GM12891 (cell line): Measurements from ENCODE around the gene SCNN1A.
A peak's percentile ranks its signal among the peaks of the same experiment; 100 is the strongest.

ENCODE experiments used
- DNase-seq: peaks from one replicate; pipeline ENCODE4 v3.0.0; 2011; ENCODE audit warnings: low spot score; ENCODE audit not compliant: insufficient read length
- FAIRE-seq: peaks from 2 replicates; lab custom pipeline; 2011; peaks lifted over from hg19 to GRCh38; lab: Jason Lieb, UNC
- PAX5 ChIP-seq: IDR thresholded peaks from 2 replicates; pipeline ENCODE4 v1.6.1; 2011; ENCODE audit warnings: low read length, moderate library complexity, mild to moderate bottlenecking; ENCODE audit not compliant: insufficient read depth, severe bottlenecking
- POLR2A ChIP-seq: IDR thresholded peaks from 2 replicates; pipeline ENCODE4 v1.6.1; 2011; ENCODE audit warnings: low read depth, low read length, control low read depth
- POLR2AphosphoS5 ChIP-seq: IDR thresholded peaks from 2 replicates; pipeline ENCODE4 v1.6.1; 2011; ENCODE audit warnings: low read depth, low read length, control low read depth
- POU2F2 ChIP-seq: IDR thresholded peaks from 2 replicates; pipeline ENCODE4 v1.6.1; 2011; ENCODE audit warnings: low read depth, mild to moderate bottlenecking, control low read depth, low read length, moderate library complexity
- SPI1 ChIP-seq: IDR thresholded peaks from 2 replicates; pipeline ENCODE4 v1.6.1; 2011; ENCODE audit warnings: low read depth, low read length, control low read depth
- TAF1 ChIP-seq: IDR thresholded peaks from 2 replicates; pipeline ENCODE4 v1.6.1; 2011; ENCODE audit warnings: low read depth, low read length, control low read depth

SCNN1A gene

GRCh38 chr12:6361834-6362233 lies 13.5 kb downstream of the SCNN1A start:
- FAIRE-seq (no peak), DNase-seq (no peak)
- TF ChIP-seq POLR2AphosphoS5 (no peak), TAF1 (no peak), PAX5 (no peak)

DNA sequence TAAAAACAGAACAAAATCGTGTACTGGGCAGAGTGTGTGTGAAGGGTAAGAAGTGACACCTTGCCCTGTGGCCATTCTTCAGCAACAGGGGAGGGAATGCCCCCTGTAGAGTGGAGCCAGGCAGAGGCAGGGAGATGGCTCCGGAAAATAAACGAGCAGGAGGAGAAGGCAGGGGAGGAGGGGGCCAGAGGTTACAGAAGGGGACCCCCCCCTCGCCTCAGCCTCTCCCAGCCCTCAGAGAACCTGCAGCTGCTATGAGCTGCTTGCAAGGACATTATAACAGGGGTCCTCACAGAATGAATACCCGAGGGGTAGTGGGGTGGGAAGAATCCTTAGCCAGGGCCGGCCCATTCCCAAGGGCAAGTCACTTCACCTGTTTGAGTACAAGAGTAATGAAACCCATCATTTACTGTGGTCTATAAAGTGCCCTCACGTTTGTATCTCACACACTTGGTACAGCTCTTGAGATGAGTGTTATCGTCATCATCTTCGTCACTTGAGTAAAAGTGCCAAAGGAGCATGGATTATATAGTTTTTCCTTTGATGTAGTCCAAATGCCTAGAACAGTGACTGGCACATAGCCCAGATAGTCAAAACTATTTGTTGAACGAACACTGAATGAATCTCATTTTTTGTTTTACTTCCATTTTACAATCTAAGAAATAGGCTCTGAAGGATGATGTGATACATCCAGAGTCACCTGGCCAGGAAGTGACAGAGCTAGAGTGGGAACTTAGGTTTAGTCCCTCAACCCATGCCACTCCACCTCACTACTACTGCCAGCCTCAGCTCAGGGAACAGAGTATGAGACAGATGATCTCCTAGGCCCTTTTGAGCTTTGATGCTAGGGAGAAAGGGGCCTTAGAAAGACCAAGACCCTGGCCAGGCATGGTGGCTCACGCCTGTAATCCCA lies 14.5 kb downstream of the SCNN1A start:
- FAIRE-seq (no peak), DNase-seq (no peak)
- TF ChIP-seq POLR2AphosphoS5, result no peak
- no peak for TF ChIP-seq SPI1
- TF ChIP-seq TAF1, result no peak
- TF ChIP-seq POLR2A, result no peak
- TF ChIP-seq PAX5, result no peak

GRCh38 chr12:6360080-6360571 lies 15.2 kb downstream of the SCNN1A start:
- peak; percentile 67 for FAIRE-seq
- no peak for DNase-seq
- no peak for TF ChIP-seq TAF1
- no peak for TF ChIP-seq POLR2A
- no peak for TF ChIP-seq POLR2AphosphoS5
- no peak for TF ChIP-seq SPI1
- TF ChIP-seq PAX5, result no peak
- TF ChIP-seq POU2F2, result no peak

DNA sequence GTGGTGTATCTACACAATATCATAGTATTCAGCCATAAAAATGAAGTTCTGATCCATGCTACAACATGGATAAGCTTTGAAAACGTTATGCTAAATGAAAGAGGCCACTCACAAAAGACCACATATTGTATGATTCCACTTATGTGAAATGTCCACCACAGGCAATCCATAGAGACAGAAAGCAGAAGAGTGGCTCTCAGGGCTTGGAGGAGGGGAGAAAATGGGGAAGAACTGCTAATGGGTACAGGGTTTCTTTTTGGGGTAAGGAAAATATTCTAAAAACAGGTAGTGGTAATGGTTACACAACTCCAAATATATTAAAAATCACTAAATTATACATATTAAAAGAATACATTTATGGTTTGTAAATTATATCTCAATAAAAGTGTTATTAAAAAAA lies 16.5 kb downstream of the SCNN1A start:
- no peak for FAIRE-seq
- no peak for TF ChIP-seq PAX5
- TF ChIP-seq POLR2AphosphoS5, result no peak
- no peak for TF ChIP-seq SPI1
- no peak for TF ChIP-seq TAF1
- no peak for TF ChIP-seq POLR2A
- no peak for TF ChIP-seq POU2F2
- DNase-seq, result no peak

DNA sequence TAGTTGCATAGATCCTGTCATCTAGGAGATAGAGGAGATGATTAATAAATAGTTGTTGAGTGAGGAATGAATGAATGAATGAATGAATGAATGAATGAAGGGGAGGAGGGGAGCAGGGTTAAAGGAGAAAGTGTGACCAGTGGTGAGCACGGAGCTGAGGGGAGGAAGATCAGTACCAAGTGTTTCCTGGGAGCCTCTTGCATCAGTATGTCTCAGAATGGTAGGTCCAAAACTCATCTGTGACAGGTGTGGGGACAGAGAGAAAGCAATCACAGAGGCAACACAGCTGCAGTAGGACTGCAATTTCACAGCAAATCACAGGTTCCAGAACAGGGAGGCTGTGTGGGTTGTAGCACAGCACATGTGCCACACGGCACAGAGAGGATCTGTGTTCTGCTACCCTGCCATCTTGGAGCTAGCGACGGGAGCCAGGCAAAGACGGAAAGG lies 19.0 kb downstream of the SCNN1A start:
- FAIRE-seq (no peak), DNase-seq (no peak)
- TF ChIP-seq POU2F2 (no peak), PAX5 (no peak), TAF1 (no peak), POLR2AphosphoS5 (no peak), POLR2A (no peak), SPI1 (no peak)

- DNase-seq, result no peak
- FAIRE-seq, result no peak
- TF ChIP-seq SPI1 (no peak), POLR2AphosphoS5 (no peak), PAX5 (no peak), POLR2A (no peak), POU2F2 (no peak), TAF1 (no peak)
Measured at GRCh38 chr12:6355491-6356373, 19.6 kb downstream of the SCNN1A start.

GRCh38 chr12:6354495-6355393 lies 20.6 kb downstream of the SCNN1A start:
- no peak for FAIRE-seq
- TF ChIP-seq POLR2A (no peak), PAX5 (no peak), POU2F2 (no peak), POLR2AphosphoS5 (no peak)

DNA sequence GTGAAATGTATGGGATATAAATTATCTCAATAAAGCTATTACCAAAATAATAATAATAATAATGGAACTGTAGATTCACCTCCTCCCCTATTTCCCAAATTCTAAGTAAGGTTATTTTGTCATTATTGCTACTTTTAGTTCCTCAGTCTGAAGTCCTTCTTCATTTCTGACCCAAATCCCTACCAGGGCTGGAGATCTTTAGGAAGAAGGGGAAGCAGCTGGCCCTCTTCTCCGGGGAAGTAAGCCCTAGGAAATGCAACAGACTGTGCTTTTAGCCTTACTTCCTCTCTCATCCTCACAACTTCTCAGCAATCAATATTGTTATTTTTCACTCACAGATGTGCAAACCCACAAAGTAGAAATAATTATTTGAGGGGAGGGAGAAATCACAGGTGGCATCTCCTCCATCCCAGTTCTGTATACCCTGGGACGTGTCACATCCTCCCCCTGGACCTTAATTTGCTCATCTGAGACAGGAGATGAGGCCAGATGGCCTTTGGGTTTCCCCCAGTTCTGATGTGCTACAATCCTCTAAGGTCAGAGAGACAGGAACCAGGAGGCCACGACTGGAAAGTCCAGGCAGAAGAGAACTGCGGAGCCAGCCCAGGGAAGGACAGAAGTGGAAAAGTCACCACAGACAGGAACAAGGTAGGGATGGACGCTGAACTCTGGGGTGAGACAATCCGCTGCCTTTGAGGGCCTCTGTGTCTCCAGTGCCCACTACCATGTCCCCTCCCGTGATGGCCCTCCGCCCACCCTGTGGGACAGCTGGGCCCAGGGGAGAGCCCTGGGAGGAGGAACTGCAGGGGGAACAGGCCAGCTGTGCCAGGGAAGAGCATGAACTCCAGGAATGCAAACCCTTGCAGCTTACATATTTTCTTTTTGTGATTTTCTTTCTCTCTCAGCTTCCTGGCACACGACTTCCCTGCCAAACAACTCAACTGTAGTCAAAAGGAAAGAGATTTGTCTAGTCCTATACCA lies 22.9 kb downstream of the SCNN1A start:
- peak; percentile 57 for FAIRE-seq
- no peak for TF ChIP-seq POLR2A
- 0 out of 2 replicates have a peak, but pooled peaks have one; percentile 9 for TF ChIP-seq SPI1
- no peak for DNase-seq

More at GRCh38 chr12:6354495-6355393, 20.6 kb downstream of the SCNN1A start:
- no peak for DNase-seq

- no peak for FAIRE-seq
Measured at GRCh38 chr12:6351622-6352021, 23.7 kb downstream of the SCNN1A start.

More at GRCh38 chr12:6351622-6352021, 23.7 kb downstream of the SCNN1A start:
- DNase-seq, result no peak
- TF ChIP-seq PAX5 (no peak), SPI1 (no peak), POLR2A (no peak), POLR2AphosphoS5 (no peak), POU2F2 (no peak), TAF1 (no peak)
